OCI-LY3 (cell line): ENCODE results near the gene AHCYL1.

ENCODE experiments used
- EZH2phosphoT487 ChIP-seq: fragments of 200-600 bp; shearing (Covaris generic); IDR thresholded peaks from 2 replicates; pipeline ENCODE4 v1.6.1; 2018; ENCODE audit warnings: antibody characterized with exemption, mixed run types, low read depth
- TF ChIP-seq, protein P1 (sequence below): fragments of 200-600, 300-600 bp; sonication (generic); IDR thresholded peaks from 2 replicates; pipeline ENCODE4 v1.5.1; 2014; ENCODE audit warnings: antibody characterized with exemption, low read length, low read depth

DNA sequence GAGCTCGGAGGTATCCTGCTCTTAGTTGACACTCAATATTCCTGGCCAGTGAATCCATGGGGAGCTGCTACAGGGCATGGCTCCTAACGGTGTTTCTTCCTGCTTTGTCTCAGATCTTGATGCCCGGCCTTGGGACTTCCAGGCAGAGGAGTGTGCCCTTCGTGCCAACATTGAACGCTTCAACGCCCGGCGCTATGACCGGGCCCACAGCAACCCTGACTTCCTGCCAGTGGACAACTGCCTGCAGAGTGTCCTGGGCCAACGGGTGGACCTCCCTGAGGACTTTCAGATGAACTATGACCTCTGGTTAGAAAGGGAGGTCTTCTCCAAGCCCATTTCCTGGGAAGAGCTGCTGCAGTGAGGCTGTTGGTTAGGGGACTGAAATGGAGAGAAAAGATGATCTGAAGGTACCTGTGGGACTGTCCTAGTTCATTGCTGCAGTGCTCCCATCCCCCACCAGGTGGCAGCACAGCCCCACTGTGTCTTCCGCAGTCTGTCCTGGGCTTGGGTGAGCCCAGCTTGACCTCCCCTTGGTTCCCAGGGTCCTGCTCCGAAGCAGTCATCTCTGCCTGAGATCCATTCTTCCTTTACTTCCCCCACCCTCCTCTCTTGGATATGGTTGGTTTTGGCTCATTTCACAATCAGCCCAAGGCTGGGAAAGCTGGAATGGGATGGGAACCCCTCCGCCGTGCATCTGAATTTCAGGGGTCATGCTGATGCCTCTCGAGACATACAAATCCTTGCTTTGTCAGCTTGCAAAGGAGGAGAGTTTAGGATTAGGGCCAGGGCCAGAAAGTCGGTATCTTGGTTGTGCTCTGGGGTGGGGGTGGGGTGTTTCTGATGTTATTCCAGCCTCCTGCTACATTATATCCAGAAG is 69.2 kb downstream of the AHCYL1 start:
- TF ChIP-seq EZH2phosphoT487, result no peak
- TF ChIP-seq, protein P1, sequence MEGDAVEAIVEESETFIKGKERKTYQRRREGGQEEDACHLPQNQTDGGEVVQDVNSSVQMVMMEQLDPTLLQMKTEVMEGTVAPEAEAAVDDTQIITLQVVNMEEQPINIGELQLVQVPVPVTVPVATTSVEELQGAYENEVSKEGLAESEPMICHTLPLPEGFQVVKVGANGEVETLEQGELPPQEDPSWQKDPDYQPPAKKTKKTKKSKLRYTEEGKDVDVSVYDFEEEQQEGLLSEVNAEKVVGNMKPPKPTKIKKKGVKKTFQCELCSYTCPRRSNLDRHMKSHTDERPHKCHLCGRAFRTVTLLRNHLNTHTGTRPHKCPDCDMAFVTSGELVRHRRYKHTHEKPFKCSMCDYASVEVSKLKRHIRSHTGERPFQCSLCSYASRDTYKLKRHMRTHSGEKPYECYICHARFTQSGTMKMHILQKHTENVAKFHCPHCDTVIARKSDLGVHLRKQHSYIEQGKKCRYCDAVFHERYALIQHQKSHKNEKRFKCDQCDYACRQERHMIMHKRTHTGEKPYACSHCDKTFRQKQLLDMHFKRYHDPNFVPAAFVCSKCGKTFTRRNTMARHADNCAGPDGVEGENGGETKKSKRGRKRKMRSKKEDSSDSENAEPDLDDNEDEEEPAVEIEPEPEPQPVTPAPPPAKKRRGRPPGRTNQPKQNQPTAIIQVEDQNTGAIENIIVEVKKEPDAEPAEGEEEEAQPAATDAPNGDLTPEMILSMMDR, result peak; percentile 73
